B cell (primary cell): ENCODE data around the gene TMEM69.

Experiments
- CTCF ChIP-seq: fragments of 200-600 bp; IDR thresholded peaks from one replicate; pipeline ENCODE4 v1.8.0; 2022; ENCODE audit warnings: antibody characterized with exemption, mild to moderate bottlenecking
- EZH2 ChIP-seq: IDR thresholded peaks from 2 replicates; pipeline ENCODE4 v1.6.1; 2012; ENCODE audit warnings: borderline replicate concordance, low read depth, mild to moderate bottlenecking, moderate library complexity, low read length; ENCODE audit not compliant: insufficient read depth, poor library complexity, severe bottlenecking

- TF ChIP-seq CTCF (no peak), EZH2 (no peak)
Measured at GRCh38 chr1:45713711-45714110, 25.7 kb downstream of the TMEM69 start.
